ENCODE data around the gene OR2T11. TPM values are rescaled to one million over a fixed set of nuclear protein-coding genes. Genes with fewer than 3 reads are reported as not detected.
"Not testable (repeated sequence)": the region's sequence is repeated elsewhere in the genome, so short reads cannot be mapped to it uniquely, and the experiment has no call there.

The OR2T11 gene
- total and polyA plus RNA-seq, 2 donors (not counting 1 experiment from before 2014, with no cell fraction given) = 0.12 to 3.6 TPM

GRCh38 chr1:248636612-248637011 is 1.7 kb upstream of the OR2T11 start:
- H3K27ac Mint-ChIP-seq; H4K20me1 ChIP-seq (ENCODE audit: control insufficient read depth, insufficient read depth, low read length, poor library complexity, severe bottlenecking); CTCF ChIA-PET; H3K27me3 ChIP-seq (replicated peaks in 1 of 4; ENCODE audit: control extremely low read depth in 1 of 4, control insufficient read depth in 3 of 4, insufficient read depth in 4 of 4, low read length in 3 of 4); H3K9me3 Mint-ChIP-seq (ENCODE audit: insufficient read depth); H3K4me1 Mint-ChIP-seq; H3K4me2 ChIP-seq (replicated peaks; ENCODE audit: low read depth, low read length, poor library complexity, severe bottlenecking); H3K36me3 ChIP-seq (replicated peaks in 1 of 2; ENCODE audit: control extremely low read depth in 1 of 2, control insufficient read depth in 1 of 2, extremely low read depth in 1 of 2, insufficient read depth in 2 of 2, low read length in 1 of 2); H3K27ac ChIP-seq (ENCODE audit: low read length in 2 of 2); POLR2A ChIA-PET; H3K9me3 ChIP-seq (ENCODE audit: control extremely low read depth in 1 of 3, control insufficient read depth in 2 of 3, insufficient read depth in 1 of 3, low read length in 2 of 3); H2AFZ ChIP-seq (ENCODE audit: insufficient read depth, low read depth, low read length, poor library complexity, severe bottlenecking); ATAC-seq (ENCODE audit: low read depth); H3K4me3 ChIP-seq (ENCODE audit: control extremely low read depth in 1 of 5, extremely low read depth in 1 of 5, insufficient read depth in 1 of 5, low read depth in 2 of 5, low read length in 4 of 5); DNase-seq; H3K9ac ChIP-seq (ENCODE audit: low read length); H3K79me2 ChIP-seq (ENCODE audit: control insufficient read depth, insufficient read depth, low read length); H3K4me1 ChIP-seq (ENCODE audit: control insufficient read depth in 2 of 2, insufficient read depth in 2 of 2, low read length in 2 of 2); H3K27me3 Mint-ChIP-seq; intact Hi-C loops (cut with micrococcal nuclease); H3K4me3 Mint-ChIP-seq: not testable (repeated sequence)
- WGBS (ENCODE audit: insufficient coverage) = no CpG with 5 or more reads among the region's 5 CpGs

- ATAC-seq (ENCODE audit: low read depth) (no peak), DNase-seq (no peak)
- Histone ChIP-seq H3K4me3 (ENCODE audit: control extremely low read depth in 1 of 5, extremely low read depth in 1 of 5, insufficient read depth in 1 of 5, low read depth in 2 of 5, low read length in 4 of 5) (no peak overlapping the region), H3K4me1 (ENCODE audit: control insufficient read depth in 2 of 2, insufficient read depth in 2 of 2, low read length in 2 of 2) (no peaks in the 10 kb centered on the region), H4K20me1 (ENCODE audit: control insufficient read depth, insufficient read depth, low read length, poor library complexity, severe bottlenecking) (no peaks in the 10 kb centered on the region), H3K9me3 (ENCODE audit: control extremely low read depth in 1 of 3, control insufficient read depth in 2 of 3, insufficient read depth in 1 of 3, low read length in 2 of 3) (no peaks in the 10 kb centered on the region), H3K36me3 (replicated peaks in 1 of 2; ENCODE audit: control extremely low read depth in 1 of 2, control insufficient read depth in 1 of 2, extremely low read depth in 1 of 2, insufficient read depth in 2 of 2, low read length in 1 of 2) (no peaks in the 10 kb centered on the region), H3K27ac (ENCODE audit: low read length in 2 of 2) (no peak overlapping the region), H2AFZ (ENCODE audit: insufficient read depth, low read depth, low read length, poor library complexity, severe bottlenecking) (no peak overlapping the region), H3K9ac (ENCODE audit: low read length) (no peak overlapping the region), H3K27me3 (replicated peaks in 1 of 4; ENCODE audit: control extremely low read depth in 1 of 4, control insufficient read depth in 3 of 4, insufficient read depth in 4 of 4, low read length in 3 of 4) (peaks cover 0 to 3% (median 0%) of the 10 kb centered on the region in 4 experiments), H3K79me2 (ENCODE audit: control insufficient read depth, insufficient read depth, low read length) (no peaks in the 10 kb centered on the region), H3K4me2 (replicated peaks; ENCODE audit: low read depth, low read length, poor library complexity, severe bottlenecking) (no peak overlapping the region)
- Mint-ChIP-seq H3K4me3 (no peak overlapping the region), H3K9me3 (ENCODE audit: insufficient read depth) (no peaks in the 10 kb centered on the region), H3K27ac (no peak overlapping the region), H3K27me3 (no peaks in the 10 kb centered on the region), H3K4me1 (peaks cover 12% of the 10 kb centered on the region)
- TF ChIP-seq CTCF (IDR thresholded peaks at IDR 0.05) (no peak), EZH2 (IDR thresholded peaks at IDR 0.05; ENCODE audit: borderline replicate concordance, insufficient read depth, low read depth, low read length, poor library complexity, severe bottlenecking) (no peak)
- 100% methylated on average over 3 of the region's 7 CpGs for WGBS (ENCODE audit: insufficient coverage)
- ChIA-PET CTCF (interaction anchor here (1.0 to 1.1 kb wide), 2 partner anchors 9 to 174 kb away, joined by 3 to 6 read pairs; no protein-coding TSS in a partner anchor), POLR2A (no interaction called here)
- intact Hi-C loops (cut with micrococcal nuclease) = no loop called here
Measured at GRCh38 chr1:248631354-248632008, 3.4 kb downstream of the OR2T11 start.
